ENCODE measurements around the gene GOLGA6A.

GOLGA6A gene

DNA sequence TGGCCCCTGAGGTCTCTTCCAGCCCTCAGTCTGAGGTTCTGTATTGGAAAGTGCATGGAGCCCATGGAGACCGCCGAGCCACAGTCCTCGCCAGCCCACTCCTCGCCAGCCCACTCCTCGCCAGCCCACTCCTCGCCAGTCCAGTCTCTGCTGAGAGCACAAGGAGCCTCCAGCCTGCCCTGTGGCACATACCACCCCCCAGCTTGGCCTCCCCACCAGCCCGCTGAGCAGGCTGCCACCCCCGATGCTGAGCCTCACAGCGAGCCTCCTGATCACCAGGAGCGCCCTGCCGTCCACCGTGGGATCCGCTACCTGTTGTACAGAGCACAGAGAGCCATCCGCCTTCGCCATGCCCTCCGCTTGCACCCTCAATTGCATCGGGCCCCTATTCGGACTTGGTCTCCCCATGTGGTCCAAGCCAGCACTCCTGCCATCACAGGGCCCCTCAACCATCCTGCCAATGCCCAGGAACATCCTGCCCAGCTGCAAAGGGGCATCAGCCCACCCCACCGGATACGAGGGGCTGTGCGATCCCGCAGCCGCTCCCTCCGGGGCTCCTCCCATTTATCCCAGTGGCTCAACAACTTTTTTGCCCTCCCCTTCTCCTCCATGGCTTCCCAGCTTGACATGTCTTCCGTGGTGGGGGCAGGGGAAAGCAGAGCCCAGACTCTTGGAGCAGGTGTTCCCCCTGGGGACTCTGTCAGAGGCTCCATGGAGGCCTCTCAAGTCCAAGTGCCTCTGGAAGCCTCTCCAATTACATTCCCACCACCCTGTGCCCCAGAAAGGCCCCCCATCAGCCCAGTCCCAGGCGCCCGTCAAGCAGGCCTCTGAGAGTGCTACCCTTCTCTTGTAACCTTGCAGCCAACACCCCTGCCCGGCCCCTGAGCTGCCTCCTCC, 47.0 kb downstream of the GOLGA6A start:
- no peak for DNase-seq

DNA sequence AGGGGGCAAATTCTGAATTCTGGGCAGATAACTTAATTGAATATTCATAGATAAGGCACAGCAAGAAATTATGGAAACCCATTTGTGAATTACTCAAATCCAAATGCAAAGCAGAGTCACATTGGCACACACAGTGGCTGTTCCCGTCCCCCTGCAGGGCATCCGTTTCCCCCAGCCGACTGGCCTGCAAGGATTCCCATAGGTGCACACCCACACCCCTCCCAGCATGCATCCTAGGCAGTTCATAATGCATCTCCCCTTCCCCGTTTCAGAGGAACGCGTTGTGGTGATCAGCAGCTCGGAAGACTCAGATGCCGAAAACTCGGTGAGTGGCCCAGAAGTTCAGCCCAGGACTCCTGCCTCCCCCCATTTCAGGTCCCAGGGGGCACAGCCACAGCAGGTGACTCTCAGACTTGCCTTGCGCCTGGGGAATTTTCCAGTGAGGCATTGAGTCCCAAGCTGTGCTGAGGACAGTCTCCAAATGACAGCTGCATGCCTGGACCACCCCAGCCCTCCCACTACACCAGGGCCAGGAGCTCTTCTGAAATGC, 48.1 kb downstream of the GOLGA6A start:
- DNase-seq: no peak

DNA sequence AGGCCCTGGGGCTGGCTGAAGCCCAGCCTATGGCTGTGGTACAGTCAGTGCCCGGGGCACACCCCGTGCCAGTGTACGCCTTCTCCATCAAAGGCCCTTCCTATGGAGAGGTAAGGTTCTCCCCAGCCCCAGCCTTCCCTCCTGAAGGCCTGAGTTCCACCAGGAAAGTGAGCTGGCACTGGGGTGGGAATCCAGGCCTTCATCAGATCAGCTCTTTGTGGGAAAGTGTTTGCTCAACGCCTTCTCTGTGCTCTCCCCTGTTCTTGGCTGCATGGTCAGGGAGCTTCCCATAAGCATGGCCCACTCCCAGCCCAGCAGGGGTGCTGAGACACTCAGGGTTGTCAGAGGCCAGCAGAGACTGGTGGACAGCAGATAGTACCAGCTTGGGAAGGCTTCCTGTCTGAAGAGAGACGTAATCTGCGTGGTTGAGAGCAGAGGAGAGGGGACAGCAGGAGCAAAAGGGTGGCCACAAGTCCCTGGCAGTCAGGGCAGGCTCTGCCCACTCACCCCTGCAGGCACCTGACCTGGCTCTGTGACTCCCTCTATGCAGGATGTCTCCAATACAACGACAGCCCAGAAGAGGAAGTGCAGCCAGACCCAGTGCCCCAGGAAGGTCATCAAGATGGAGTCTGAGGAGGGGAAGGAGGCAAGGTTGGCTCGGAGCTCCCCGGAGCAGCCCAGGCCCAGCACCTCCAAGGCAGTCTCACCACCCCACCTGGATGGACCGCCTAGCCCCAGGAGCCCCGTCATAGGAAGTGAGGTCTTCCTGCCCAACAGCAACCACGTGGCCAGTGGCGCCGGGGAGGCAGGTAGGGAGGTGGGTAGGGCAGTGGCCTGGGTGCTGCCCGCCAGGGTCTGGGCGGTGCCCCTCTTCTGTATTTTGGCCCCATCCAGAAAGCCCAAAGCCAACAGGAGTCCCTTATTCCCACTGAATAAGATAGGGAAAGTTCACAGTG, 49.5 kb downstream of the GOLGA6A start:
- DNase-seq: no peak

DNA sequence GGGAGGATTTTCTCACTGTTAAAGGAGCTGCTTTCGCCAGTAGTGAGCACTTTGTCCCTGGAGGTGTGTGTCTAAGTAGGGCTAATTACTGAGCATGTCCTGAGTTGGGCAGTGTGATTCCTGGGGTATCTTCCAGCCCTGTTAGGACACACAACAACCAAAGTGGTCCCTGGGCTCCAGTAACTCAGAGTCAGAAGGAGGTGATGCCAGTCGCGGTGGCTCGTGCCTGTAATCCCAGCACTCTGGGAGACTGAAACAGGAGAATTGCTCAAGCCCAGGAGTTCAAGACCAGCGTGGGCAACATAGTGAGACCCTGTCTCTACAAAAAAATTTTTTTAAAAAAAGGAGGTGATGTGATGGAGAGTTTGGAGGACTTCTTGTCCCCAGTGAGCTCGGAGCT, 50.3 kb downstream of the GOLGA6A start:
- DNase-seq: no peak

DNA sequence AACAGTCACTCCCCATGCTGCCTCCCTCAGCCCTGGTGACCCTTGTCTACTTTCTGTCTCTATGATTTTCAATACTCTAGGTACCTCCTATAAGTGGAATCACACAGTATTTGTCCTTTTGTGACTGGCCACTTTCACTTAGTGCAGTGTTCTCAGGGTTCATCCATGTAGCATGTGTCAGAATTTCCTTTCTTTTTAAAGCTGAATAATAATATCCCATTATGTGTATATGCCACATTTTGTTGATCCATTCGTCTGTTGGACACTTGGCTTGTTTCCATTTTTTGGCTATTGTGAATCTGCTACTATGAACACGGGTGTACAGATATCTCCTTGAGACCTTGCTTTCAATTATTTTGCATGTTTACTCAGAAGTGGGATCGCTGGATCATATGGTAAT, 53.7 kb downstream of the GOLGA6A start:
- DNase-seq: no peak

DNA sequence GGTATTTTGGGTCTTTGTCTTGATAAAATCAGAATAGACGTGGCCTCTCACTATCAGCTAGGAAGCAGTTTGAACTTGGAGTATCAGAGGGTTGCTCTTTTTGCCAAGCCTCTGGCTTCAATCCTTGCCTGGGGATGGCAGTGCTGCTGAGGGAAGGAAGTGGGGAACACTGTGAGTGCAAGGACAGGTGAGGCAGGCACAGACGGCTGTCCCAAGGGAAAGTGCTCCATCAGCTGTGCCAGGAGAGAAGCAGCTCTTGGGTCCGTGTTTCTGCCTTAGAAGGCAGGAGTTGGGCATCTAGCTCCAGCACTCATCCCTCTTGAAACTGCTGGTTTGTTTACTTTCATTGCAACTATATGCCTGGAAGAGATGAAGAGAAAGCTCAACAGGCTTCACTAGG, 54.7 kb downstream of the GOLGA6A start:
- DNase-seq: no peak

DNA sequence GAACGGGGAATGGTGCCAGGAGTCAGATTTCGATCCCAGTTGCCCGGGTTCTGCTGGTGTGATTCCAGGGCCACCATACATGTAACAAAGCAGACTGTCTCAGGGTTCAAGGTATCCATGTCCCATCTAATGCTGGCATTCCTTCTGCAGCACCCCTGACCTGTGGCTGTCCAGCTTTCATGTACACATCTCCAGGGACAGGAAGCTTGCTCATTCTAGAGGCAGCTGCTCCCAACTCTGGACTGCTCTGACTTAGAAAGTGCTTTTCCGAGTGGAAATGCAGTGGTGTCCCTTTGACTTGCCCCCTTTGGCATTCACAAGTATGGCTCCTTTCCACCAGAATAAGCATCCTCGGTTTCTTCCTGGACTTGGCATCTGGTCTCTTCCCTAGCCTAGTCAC, 56.9 kb downstream of the GOLGA6A start:
- DNase-seq: no peak

DNA sequence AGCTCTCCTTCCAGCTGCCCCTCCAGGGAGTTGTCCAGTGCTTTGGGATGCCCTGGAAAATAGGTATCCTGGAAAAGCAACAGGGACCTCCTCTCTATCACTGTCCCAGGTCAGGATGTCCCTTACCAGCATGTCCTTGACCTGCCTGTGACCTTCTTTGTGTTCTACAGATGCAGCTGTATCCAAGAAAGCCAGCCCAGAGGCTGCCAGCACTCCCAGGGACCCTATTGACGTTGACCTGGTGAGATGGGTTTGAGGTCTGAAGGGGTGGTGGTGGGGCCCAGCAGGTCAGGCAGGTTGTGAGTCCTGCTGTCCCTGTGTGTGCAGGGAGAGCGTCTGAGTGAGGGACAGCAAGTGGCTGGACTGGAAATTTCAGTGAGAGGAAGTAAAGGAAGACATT, 57.7 kb downstream of the GOLGA6A start:
- DNase-seq: no peak

DNA sequence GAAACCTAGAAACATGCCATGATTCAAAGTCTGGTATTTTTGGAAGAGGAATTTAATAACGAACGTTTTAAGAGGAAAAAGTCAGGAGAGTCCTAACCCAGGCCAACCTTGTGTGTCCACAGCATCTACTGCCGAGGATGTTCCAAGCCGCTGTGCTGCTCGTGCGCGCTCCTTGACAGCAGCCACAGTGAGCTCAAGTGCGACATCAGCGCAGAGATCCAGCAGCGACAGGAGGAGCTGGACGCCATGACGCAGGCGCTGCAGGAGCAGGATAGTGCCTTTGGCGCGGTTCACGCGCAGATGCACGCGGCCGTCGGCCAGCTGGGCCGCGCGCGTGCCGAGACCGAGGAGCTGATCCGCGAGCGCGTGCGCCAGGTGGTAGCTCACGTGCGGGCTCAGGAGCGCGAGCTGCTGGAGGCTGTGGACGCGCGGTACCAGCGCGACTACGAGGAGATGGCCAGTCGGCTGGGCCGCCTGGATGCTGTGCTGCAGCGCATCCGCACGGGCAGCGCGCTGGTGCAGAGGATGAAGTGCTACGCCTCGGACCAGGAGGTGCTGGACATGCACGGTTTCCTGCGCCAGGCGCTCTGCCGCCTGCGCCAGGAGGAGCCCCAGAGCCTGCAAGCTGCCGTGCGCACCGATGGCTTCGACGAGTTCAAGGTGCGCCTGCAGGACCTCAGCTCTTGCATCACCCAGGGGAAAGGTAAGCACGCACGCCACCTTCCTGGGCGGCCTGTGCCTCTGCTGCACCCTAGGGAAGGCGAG, 59.5 kb downstream of the GOLGA6A start:
- no peak for DNase-seq

Measured in stimulated activated CD4-positive, alpha-beta T cell treated with anti-CD3 and anti-CD28 coated beads, Interleukin-1b, Interleukin-23, amount 100 ng/mL, for 48 hours (primary cell).